Measurements from ENCODE around the gene ACOX2.

Gene ACOX2

GRCh38 chr3:58526515-58526957 lies 10.5 kb downstream of the ACOX2 start:
- Histone ChIP-seq H4K20me1 (ENCODE audit: control insufficient read depth, insufficient read depth, low read depth, low read length) (no peaks in the 10 kb centered on the region), H3K4me2 (ENCODE audit: low read length) (no peak overlapping the region), H3F3A (ENCODE audit: control insufficient read depth, insufficient read depth) (no peaks in the 10 kb centered on the region), H3K4me1 (ENCODE audit: control insufficient read depth, low read length) (no peaks in the 10 kb centered on the region), H3K27ac (ENCODE audit: low read depth, low read length) (no peak overlapping the region), H3K4me3 (ENCODE audit: low read length) (no peak overlapping the region), H3K9me3 (ENCODE audit: control insufficient read depth, insufficient read depth, low read length) (no peaks in the 10 kb centered on the region), H3K36me3 (ENCODE audit: control insufficient read depth, low read length) (no peaks in the 10 kb centered on the region), H3K27me3 (ENCODE audit: control insufficient read depth, low read length) (no peaks in the 10 kb centered on the region), H3K9me2 (replicated peaks; ENCODE audit: control insufficient read depth, low read length) (no peaks in the 10 kb centered on the region), H3K79me2 (ENCODE audit: control insufficient read depth, low read length) (no peaks in the 10 kb centered on the region)
- no peak for TF ChIP-seq EZH2phosphoT487 (IDR thresholded peaks at IDR 0.05; ENCODE audit: borderline replicate concordance, low read length)
- TF ChIP-seq, protein P1, sequence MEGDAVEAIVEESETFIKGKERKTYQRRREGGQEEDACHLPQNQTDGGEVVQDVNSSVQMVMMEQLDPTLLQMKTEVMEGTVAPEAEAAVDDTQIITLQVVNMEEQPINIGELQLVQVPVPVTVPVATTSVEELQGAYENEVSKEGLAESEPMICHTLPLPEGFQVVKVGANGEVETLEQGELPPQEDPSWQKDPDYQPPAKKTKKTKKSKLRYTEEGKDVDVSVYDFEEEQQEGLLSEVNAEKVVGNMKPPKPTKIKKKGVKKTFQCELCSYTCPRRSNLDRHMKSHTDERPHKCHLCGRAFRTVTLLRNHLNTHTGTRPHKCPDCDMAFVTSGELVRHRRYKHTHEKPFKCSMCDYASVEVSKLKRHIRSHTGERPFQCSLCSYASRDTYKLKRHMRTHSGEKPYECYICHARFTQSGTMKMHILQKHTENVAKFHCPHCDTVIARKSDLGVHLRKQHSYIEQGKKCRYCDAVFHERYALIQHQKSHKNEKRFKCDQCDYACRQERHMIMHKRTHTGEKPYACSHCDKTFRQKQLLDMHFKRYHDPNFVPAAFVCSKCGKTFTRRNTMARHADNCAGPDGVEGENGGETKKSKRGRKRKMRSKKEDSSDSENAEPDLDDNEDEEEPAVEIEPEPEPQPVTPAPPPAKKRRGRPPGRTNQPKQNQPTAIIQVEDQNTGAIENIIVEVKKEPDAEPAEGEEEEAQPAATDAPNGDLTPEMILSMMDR (IDR thresholded peaks at IDR 0.05; ENCODE audit: low read depth, low read length, poor library complexity, severe bottlenecking), result no peak

- no peaks in the 10 kb centered on the region for H3K9me2 ChIP-seq (replicated peaks; ENCODE audit: control insufficient read depth, low read length)
- H3K27ac ChIP-seq (ENCODE audit: low read depth, low read length), result no peak overlapping the region
- no peak overlapping the region for H3K4me3 ChIP-seq (ENCODE audit: low read length)
- no peak overlapping the region for H3K4me2 ChIP-seq (ENCODE audit: low read length)
- no peaks in the 10 kb centered on the region for H3F3A ChIP-seq (ENCODE audit: control insufficient read depth, insufficient read depth)
- TF ChIP-seq, protein P1 (IDR thresholded peaks at IDR 0.05; ENCODE audit: low read depth, low read length, poor library complexity, severe bottlenecking), result no peak
- TF ChIP-seq EZH2phosphoT487 (IDR thresholded peaks at IDR 0.05; ENCODE audit: borderline replicate concordance, low read length), result no peak
- no peaks in the 10 kb centered on the region for H4K20me1 ChIP-seq (ENCODE audit: control insufficient read depth, insufficient read depth, low read depth, low read length)
- H3K4me1 ChIP-seq (ENCODE audit: control insufficient read depth, low read length), result no peaks in the 10 kb centered on the region
- no peaks in the 10 kb centered on the region for H3K9me3 ChIP-seq (ENCODE audit: control insufficient read depth, insufficient read depth, low read length)
- no peaks in the 10 kb centered on the region for H3K36me3 ChIP-seq (ENCODE audit: control insufficient read depth, low read length)
- H3K79me2 ChIP-seq (ENCODE audit: control insufficient read depth, low read length), result no peaks in the 10 kb centered on the region
- H3K27me3 ChIP-seq (ENCODE audit: control insufficient read depth, low read length), result no peaks in the 10 kb centered on the region
Measured at GRCh38 chr3:58524326-58524888, 12.6 kb downstream of the ACOX2 start.

DNA sequence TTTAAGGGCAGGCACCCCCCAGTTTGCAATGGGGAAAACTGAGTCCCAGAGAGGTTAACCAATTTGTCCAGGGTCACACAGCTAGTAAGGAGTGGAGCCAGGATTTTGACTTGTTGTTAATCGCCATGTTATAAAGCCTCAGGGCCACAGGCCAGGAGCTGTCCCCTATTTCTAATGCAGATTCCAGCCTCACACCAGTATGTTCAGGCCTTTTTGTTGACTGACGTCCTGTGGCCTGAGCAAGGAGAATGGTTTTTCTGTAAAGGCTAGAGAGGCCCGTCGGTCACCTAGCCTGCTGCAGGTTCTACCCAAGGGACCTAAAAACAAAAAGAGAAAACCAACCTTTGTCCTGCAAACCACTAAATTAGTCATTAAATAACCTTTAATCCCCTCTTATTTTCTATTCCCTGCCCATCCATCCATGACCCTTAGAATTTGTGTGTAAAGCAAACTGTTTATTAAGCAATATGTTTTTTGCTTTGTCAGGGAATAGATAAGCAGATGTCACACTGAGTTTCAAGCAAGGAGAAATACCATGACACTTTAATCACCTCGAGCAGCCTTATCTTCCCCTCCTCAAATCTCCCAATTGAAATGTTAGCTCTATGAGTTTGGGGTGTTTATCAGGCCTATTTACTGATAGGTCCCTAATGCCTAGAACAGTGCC lies 14.1 kb downstream of the ACOX2 start:
- Histone ChIP-seq H3K27me3 (ENCODE audit: control insufficient read depth, low read length) (no peaks in the 10 kb centered on the region), H3K4me1 (ENCODE audit: control insufficient read depth, low read length) (no peaks in the 10 kb centered on the region), H3K27ac (ENCODE audit: low read depth, low read length) (no peak overlapping the region), H4K20me1 (ENCODE audit: control insufficient read depth, insufficient read depth, low read depth, low read length) (no peaks in the 10 kb centered on the region), H3K36me3 (ENCODE audit: control insufficient read depth, low read length) (no peaks in the 10 kb centered on the region), H3K9me2 (replicated peaks; ENCODE audit: control insufficient read depth, low read length) (no peaks in the 10 kb centered on the region), H3K4me2 (ENCODE audit: low read length) (no peak overlapping the region), H3K4me3 (ENCODE audit: low read length) (no peak overlapping the region), H3F3A (ENCODE audit: control insufficient read depth, insufficient read depth) (no peaks in the 10 kb centered on the region), H3K9me3 (ENCODE audit: control insufficient read depth, insufficient read depth, low read length) (no peaks in the 10 kb centered on the region), H3K79me2 (ENCODE audit: control insufficient read depth, low read length) (no peaks in the 10 kb centered on the region)
- TF ChIP-seq, protein P1 (IDR thresholded peaks at IDR 0.05; ENCODE audit: low read depth, low read length, poor library complexity, severe bottlenecking), result no peak
- no peak for TF ChIP-seq EZH2phosphoT487 (IDR thresholded peaks at IDR 0.05; ENCODE audit: borderline replicate concordance, low read length)

Measured in DOHH2 (cell line).